HG03139 (cell line): ENCODE measurements around the gene ATP10A.

Experiments
- ATAC-seq: cut with Tn5 transposase; IDR thresholded peaks from one replicate; pipeline ENCODE4 v1.9.1; 2021; ENCODE audit not compliant: unreplicated experiment

Gene ATP10A

GRCh38 chr15:25830844-25831451 lies 32.2 kb downstream of the ATP10A start:
- no peak for ATAC-seq

GRCh38 chr15:25829073-25829472 lies 34.1 kb downstream of the ATP10A start:
- no peak for ATAC-seq

- no peak for ATAC-seq
These were observed 37.9 kb downstream of the ATP10A start for GRCh38 chr15:25825207-25825606.

DNA sequence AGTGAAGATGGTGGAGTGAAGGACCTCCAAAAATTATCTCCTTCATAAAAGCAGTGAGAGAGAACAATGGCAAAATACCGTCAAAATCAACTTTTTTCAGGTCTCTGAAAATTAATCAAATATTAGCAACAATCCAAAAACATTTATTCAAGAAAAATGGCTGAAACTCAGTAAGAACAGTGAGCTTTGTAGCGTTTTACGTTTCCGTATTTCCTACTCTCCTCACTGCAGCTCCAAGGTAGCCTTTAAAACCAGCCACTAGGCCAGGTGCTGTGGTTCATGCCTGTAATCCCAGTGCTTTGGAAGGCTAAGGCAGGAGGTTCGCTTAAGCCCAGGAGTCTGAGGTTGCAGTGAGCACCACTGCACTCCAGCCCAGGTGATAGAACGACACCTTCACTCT lies 38.5 kb downstream of the ATP10A start:
- ATAC-seq = no peak

- ATAC-seq = no peak
These were observed 50.3 kb downstream of the ATP10A start for GRCh38 chr15:25812845-25813244.

- no peak for ATAC-seq
These were observed 51.1 kb downstream of the ATP10A start for GRCh38 chr15:25812073-25812472.

DNA sequence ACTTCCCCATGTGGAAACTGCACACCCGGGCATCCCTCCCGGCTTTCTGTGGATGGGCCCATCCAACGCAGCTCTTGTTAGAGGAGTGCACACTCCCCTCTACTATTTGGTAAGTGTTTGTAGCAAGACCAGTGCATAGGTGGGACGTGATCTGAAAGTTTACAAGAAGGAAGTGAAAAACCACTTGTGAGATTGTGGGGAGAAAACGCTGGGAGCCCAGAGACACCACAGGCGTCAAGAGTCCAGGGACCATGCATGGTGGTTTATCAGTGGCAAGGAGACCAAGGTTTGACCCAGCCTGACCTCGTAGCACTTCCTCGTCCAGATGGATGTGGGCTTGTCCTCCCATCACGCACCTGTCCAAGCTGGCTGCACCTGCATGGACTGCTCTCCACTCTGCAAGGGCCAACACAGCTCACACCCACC lies 51.6 kb downstream of the ATP10A start:
- peak; percentile 86 for ATAC-seq

DNA sequence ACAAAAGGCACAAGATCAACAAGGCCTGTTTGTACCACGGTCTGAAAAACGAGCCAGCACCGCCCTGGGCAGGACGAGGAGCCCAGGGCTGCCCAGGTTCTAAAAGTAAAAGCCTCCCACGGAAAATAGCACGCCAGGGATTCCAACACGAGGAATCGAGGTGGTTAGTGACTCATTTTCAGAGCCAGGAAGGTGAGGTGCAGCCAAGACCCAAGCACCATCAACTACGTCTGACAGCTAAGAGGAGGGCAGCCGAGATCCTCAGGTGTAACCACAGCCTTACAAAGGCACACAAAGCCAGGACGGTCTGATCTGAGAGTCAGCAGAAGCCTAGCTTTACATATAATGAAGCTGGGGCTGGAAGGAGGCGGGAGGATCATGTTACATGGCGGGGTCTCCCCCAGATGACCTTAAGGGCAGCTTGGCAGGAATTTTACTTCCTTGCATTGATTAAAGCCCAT lies 52.5 kb downstream of the ATP10A start:
- no peak for ATAC-seq

GRCh38 chr15:25810154-25810553 lies 53.0 kb downstream of the ATP10A start:
- no peak for ATAC-seq

GRCh38 chr15:25807063-25807462 lies 56.1 kb downstream of the ATP10A start:
- ATAC-seq = no peak

DNA sequence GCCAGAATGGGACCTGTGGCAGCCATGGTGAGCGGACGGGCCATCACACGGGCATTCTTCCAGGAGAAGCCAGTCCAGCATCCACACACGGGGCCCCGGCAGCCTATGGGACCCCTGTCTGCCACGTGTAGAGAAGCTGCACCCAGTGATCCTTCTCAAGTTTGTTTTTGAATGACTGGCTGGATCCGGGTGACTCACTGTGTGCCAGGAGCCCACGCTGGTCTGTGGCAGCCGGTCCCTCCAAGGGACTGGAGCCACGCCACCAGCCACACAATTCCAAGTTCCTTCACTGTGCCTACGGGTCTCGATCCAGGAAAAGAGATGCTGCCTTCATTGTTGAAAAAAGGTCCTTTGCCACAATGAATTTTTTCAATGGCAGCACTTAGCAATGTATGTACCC lies 58.1 kb downstream of the ATP10A start:
- no peak for ATAC-seq

DNA sequence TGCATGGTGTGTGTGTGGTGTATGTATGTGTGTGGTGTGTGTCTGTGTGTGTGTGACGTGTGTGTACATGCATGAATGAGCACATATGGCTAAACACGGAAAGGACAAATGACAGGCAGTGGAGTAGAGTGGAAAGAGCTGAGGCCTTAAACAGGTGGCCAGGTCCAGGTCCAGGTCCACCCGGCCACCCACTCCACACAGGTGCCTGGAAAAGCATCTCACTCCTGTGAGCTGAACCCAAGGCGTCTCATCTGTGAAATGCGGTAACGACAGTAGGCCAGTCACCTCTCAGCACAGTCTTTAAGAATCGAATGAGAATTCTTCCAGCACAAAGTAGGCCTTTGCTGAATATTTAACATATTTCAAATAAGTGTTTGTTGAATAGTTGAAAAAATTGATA lies 58.7 kb downstream of the ATP10A start:
- ATAC-seq = no peak

- ATAC-seq = no peak
These were observed 59.6 kb downstream of the ATP10A start for GRCh38 chr15:25803541-25803940.

GRCh38 chr15:25803036-25803435 lies 60.1 kb downstream of the ATP10A start:
- no peak for ATAC-seq

DNA sequence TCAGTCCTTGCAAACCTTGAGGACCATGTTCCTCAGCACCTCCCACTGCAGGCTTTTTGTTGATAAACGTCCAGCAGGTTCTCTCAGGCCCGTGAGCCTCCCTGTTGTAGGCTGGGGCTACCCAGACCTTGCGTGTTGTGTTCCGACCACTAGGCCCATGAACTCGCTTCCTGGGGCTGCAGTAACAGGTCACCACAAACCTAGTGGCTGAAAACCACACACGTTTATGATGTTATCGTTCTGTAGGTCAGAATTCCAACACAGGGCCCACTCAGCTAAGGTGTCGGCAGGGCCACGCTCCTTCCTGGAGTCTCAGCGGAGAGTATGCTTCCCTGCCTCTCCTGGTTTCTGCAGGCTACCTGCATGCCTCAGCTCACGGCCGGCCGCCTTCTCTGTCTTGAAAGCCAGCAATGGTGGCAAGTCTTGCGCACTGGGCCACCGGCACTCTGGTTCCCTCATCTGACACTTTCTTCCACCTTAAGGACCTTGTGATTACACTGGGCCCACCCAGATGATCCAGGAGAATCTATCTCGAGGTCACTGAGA lies 60.8 kb downstream of the ATP10A start:
- ATAC-seq = no peak

GRCh38 chr15:25801586-25802284 lies 61.4 kb downstream of the ATP10A start:
- ATAC-seq = no peak

GRCh38 chr15:25800761-25801515 lies 62.2 kb downstream of the ATP10A start:
- no peak for ATAC-seq

DNA sequence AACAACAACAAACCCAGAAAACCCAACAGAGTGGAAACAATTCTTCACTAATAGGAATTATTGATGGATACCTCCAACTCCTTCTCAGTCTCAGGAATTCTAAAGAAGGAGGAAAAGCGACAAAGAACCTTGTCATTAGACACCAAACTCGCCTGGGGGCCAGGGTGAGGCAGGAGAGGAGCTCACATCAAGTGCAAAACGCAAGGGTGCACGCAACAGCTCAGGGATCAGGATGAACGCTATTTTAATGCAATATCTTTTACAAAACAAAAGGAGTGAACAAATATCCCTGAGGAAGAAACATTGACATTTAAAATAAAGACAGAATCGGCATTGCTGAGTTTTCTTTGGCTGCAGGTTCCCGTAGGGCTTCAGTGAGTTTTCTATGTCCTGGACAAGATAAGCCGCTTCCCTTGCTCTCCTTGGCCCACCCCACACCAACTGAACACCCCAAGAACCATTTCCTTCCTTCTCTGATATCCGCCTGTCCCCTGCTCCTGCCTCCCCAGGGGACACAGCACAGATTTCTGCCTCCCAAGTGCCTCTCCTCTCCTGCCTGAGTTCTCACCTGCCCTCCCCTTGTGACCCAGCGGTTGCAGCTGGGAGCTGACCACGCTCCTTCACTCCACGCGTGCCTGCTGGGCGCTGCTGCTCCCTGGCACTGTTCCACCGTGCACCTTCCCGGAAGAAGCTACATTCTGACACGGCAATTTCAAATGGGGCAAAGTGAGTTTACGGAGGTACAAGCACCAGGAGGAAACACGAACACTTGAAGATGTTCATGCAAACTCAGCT lies 63.0 kb downstream of the ATP10A start:
- no peak for ATAC-seq

- ATAC-seq = no peak
These were observed 64.9 kb downstream of the ATP10A start for GRCh38 chr15:25797936-25798901.

DNA sequence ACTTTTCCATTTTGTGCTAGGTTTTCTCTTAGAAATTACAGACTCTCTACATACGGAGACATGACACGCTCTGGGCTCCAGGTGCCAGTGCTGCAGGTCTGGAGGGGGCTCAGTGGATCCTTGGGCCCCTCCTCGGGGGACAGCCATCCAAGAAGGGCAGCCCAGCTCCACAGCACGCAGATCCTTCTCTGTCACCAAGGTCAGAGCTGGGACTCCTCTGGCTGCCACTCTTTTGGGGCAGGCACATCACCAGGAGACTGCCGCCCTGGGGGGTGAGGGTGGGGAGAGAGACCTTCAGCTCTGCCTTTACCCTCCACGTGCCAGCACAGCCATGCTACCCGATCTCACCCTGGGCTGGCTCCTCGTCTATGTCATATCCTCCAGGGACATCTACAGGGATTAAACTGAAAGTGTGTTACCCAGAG lies 65.6 kb downstream of the ATP10A start:
- ATAC-seq = no peak
